DMS114 treated with DMSO at 0.1 percent for 48 hours (cell line): ENCODE data around the gene FMO4.
"Not testable (repeated sequence)": the region's sequence is repeated elsewhere in the genome, so short reads cannot be mapped to it uniquely, and the experiment has no call there.

Source experiments
- DNase-seq: peaks from one replicate; lab custom pipeline; 2025; ENCODE audit not compliant: unreplicated experiment; lab: John Stamatoyannopoulos, UW

FMO4 gene

GRCh38 chr1:171329251-171329650, 15.3 kb downstream of the FMO4 start:
- no peak for DNase-seq

DNA sequence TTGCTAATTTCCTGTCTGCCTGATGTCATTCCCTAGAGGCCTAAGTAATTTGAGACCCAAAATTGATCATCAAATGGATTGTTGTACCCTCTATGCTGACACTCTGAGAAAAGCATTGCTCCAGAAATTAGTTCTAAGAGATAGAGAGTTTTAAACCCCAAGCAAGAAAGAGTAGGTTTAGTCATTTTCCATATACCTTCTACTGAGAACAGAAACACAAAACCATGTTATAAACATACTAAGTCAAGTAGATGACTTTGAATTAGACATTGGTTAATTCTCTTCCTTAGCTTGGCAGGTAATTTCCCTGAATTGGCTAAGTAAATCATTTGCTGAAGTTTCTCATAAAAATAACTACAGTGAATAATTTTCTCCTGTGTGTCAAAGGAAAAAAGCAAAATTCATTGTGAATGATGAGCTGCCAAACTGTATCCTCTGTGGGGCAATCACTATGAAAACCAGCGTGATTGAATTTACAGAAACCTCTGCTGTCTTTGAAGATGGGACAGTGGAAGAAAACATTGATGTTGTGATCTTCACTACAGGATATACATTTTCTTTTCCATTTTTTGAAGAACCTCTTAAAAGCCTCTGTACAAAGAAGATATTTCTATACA, 20.1 kb downstream of the FMO4 start:
- DNase-seq, result no peak

DNA sequence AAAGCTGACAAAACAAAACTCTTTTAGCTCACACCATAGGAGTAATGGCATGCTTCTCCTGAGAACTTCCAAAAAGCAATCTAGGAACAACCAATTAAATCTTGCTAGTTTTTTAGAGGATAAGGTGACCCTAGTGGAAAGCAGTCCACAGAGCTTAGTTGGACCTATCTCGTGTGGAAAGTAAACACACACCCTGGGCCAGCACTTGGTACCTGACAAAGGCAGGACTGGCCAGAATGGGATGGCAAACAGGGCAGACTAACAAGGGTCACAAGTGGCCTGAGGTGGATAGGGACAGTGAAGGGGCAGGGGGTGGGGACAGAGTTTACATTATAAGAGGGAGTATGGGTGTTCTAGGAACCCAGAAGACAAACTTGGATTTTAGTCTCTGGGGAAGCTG, 22.0 kb downstream of the FMO4 start:
- DNase-seq, result no peak

- not testable (repeated sequence) for DNase-seq
Measured at GRCh38 chr1:171339345-171339744, 25.4 kb downstream of the FMO4 start.

- DNase-seq, result no peak
Measured at GRCh38 chr1:171343727-171344472, 29.9 kb downstream of the FMO4 start.

GRCh38 chr1:171344473-171344820, 30.5 kb downstream of the FMO4 start:
- DNase-seq, result no peak

GRCh38 chr1:171345536-171345935, 31.6 kb downstream of the FMO4 start:
- DNase-seq, result no peak

DNA sequence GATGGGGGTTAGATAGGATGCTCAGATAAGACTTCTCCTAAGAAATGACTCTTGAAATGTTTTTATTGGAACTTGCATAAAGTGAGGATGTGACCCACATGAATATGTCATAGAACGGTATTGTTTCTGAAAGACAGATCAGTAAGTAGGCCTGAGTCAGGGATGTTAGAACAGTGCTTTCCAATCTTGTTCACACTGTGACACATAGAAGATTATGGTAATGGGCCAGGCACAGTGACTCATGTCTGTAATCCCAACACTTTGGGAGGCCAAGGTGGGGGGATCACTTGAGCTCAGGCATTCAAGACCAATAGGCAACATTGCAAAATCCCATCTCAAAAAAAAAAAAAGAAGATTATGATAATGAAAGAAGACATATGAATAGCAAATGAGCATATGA, 32.9 kb downstream of the FMO4 start:
- DNase-seq, result no peak

DNA sequence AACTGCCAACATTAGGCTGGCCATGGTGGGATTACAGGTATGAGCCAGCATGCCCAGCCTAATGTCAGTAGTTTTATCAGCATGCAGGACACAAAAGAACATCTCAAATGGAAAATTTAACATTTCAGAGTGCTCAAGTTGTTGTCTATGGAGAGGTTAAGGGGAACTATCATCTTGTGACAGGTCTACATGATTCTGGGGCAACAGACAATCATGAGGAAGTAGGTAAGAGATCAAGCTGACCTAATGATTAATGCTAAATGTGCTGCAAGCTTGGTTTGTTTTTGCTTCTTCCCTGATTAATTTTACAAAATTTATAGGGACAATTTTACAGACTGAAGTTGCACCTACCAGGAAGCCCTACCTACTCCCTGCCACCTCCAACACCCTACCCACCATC, 36.6 kb downstream of the FMO4 start:
- no peak for DNase-seq

DNA sequence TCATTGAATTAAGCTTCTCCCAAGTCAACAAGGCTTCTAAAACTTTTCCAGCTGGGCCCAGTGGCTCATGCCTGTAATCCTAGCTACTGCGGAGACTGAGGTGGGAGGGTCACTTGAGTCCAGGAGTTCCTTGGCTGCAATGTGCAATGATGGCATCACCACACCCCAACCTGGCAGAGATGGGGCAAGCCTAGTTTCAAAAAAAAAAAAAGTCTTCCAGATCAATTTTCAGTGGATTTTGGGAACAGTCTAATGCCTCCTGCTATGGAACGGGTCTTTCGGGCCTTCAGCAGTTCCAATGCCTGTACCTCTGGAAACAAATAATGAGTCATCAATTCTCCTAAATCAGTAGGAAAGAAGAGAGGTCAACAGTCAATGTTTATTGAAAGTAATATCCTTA, 38.0 kb downstream of the FMO4 start:
- no peak for DNase-seq

- no peak for DNase-seq
Measured at GRCh38 chr1:171352554-171352953, 38.6 kb downstream of the FMO4 start.

GRCh38 chr1:171355727-171356126, 41.7 kb downstream of the FMO4 start:
- DNase-seq, result no peak

DNA sequence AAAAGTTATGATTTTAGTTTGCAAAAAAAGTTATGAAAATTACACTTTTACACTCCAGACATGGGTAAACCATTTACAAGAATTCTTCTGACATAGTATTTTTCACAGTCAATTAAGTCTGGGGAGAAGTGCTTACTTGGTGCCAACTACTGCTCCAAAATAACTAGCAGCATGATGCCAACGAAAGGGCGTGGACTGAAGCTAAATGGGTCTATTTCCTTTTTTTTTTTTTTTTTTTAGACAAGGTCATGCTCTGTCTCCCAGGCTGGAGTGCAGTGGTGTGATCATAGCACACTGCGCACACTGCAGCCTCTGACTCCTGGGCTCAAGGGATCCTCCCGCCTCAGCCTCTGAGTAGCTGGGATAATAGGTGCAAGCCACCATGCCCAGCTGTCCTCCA, 43.2 kb downstream of the FMO4 start:
- DNase-seq, result no peak

- not testable (repeated sequence) for DNase-seq
Measured at GRCh38 chr1:171359355-171359648, 45.3 kb downstream of the FMO4 start.

GRCh38 chr1:171359731-171360527, 45.9 kb downstream of the FMO4 start:
- not testable (repeated sequence) for DNase-seq

- no peak for DNase-seq
Measured at GRCh38 chr1:171366085-171366484, 52.1 kb downstream of the FMO4 start.

- DNase-seq, result no peak
Measured at GRCh38 chr1:171366816-171367215, 52.8 kb downstream of the FMO4 start.

GRCh38 chr1:171367436-171367835, 53.5 kb downstream of the FMO4 start:
- DNase-seq, result no peak

GRCh38 chr1:171372418-171373084, 58.6 kb downstream of the FMO4 start:
- DNase-seq, result no peak

GRCh38 chr1:171373357-171374122, 59.6 kb downstream of the FMO4 start:
- not testable (repeated sequence) for DNase-seq

DNA sequence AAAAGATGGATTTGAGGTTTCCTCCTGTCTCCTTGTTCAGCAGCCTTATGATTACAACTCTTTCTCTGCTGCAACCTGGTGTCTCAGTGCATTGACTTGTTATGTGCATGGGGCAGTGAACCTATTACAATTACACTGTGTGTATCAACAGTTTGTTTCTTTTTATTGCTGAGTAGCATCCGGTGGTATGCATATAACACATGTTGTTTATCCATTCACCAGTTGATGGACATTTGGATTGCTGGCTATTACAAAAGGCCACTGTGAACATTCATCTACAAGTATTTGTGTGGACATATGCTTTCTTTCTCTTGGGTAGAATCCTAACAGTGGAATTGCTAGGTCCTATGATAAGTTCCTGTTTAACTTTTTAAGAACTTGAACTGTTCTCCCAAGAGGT, 65.9 kb downstream of the FMO4 start:
- no peak for DNase-seq
